IPS-20b (cell line): ENCODE results near the gene CXCL6.
A peak's percentile ranks its signal among the peaks of the same experiment; 100 is the strongest.

ENCODE experiments used
- H3K27ac ChIP-seq: one replicate; pipeline ENCODE4 v1.5.1; 2013; ENCODE audit warnings: low read length
- H3K27me3 ChIP-seq: 2 replicates; pipeline ENCODE4 v1.6.1; 2013; ENCODE audit warnings: mild to moderate bottlenecking, low read length, inconsistent platforms; ENCODE audit not compliant: insufficient read depth
- H3K36me3 ChIP-seq: 2 replicates; pipeline ENCODE4 v1.6.1; 2013; ENCODE audit warnings: low read depth, mild to moderate bottlenecking, inconsistent platforms, low read length, moderate library complexity; ENCODE audit not compliant: insufficient read depth
- H3K4me1 ChIP-seq: 2 replicates; pipeline ENCODE4 v1.6.1; 2013; ENCODE audit warnings: mild to moderate bottlenecking, control low read depth, inconsistent platforms, low read length, moderate library complexity; ENCODE audit not compliant: insufficient read depth
- H3K4me3 ChIP-seq: 2 replicates; pipeline ENCODE4 v1.5.1; 2013; ENCODE audit warnings: mild to moderate bottlenecking, low read length, inconsistent platforms
- H3K9ac ChIP-seq: 2 replicates; pipeline ENCODE4 v1.6.1; 2013; ENCODE audit warnings: low read depth, mild to moderate bottlenecking, inconsistent platforms, low read length, moderate library complexity
- H3K9me3 ChIP-seq: 2 replicates; pipeline ENCODE4 v1.6.1; 2013; ENCODE audit warnings: mild to moderate bottlenecking, low read depth, low read length, inconsistent platforms; ENCODE audit not compliant: insufficient read depth

The CXCL6 gene

GRCh38 chr4:73870260-73870659 lies 33.8 kb downstream of the CXCL6 start:
- H3K4me3 ChIP-seq = peak overlapping the region; percentile 82
- no peak overlapping the region for H3K27ac ChIP-seq
- H3K4me1 ChIP-seq = peaks cover 6% of the 10 kb centered on the region; the same call in 1 of the 2 replicates
- no peaks in the 10 kb centered on the region for H3K36me3 ChIP-seq
- no peaks in the 10 kb centered on the region for H3K9me3 ChIP-seq
- no peak overlapping the region for H3K9ac ChIP-seq
- H3K27me3 ChIP-seq = peaks cover 33% of the 10 kb centered on the region

DNA sequence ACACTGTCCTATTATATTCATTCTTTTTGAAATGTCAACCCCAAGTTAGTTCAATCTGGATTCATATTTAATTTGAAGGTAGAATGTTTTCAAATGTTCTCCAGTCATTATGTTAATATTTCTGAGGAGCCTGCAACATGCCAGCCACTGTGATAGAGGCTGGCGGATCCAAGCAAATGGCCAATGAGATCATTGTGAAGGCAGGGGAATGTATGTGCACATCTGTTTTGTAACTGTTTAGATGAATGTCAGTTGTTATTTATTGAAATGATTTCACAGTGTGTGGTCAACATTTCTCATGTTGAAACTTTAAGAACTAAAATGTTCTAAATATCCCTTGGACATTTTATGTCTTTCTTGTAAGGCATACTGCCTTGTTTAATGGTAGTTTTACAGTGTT lies 34.3 kb downstream of the CXCL6 start:
- Histone ChIP-seq H3K36me3 (no peaks in the 10 kb centered on the region), H3K9ac (no peak overlapping the region), H3K27me3 (peaks cover 33% of the 10 kb centered on the region), H3K9me3 (no peaks in the 10 kb centered on the region), H3K4me1 (peaks cover 6% of the 10 kb centered on the region; the same call in 1 of the 2 replicates), H3K4me3 (no peak overlapping the region), H3K27ac (no peak overlapping the region)

DNA sequence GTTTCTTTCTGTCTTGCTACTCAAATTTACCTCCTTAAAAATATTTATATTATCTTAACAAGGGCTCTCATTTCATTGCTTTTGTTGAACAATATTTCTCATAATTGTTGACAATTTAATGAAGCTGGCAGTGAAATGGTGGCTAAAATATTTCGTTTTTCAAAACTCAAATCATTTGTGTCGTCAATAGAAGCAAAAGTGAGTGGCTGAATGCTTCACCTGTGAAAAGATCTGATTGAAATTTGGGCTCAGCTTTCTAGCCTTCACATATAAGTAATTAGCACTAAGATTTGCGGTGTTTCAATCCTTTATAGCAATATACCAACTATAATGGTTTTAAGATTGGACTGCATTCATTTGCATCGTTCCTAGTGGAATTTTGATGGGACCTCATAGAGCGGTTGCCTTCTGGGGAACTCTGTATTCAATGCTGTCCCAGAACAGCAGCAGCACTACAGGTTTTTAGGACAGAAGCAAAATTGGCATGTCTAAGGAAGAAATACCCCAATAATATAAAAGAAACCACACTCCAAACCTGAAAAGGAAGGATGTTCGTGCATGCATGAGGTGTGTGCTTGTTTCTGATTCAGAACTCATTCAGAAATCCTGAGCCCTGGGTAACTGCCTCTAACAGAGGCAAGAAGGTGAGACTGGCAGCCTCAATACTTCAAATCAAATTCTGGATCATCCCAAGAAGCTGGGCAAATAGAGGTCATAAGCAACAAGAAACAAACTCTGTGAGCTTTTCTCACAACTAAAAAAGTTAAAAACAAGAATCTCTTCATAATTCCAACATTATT lies 35.2 kb downstream of the CXCL6 start:
- Histone ChIP-seq H3K4me1 (peaks cover 6% of the 10 kb centered on the region; the same call in 1 of the 2 replicates), H3K27me3 (peaks cover 33% of the 10 kb centered on the region), H3K4me3 (no peak overlapping the region), H3K36me3 (no peaks in the 10 kb centered on the region), H3K9me3 (no peaks in the 10 kb centered on the region), H3K9ac (no peak overlapping the region), H3K27ac (no peak overlapping the region)

DNA sequence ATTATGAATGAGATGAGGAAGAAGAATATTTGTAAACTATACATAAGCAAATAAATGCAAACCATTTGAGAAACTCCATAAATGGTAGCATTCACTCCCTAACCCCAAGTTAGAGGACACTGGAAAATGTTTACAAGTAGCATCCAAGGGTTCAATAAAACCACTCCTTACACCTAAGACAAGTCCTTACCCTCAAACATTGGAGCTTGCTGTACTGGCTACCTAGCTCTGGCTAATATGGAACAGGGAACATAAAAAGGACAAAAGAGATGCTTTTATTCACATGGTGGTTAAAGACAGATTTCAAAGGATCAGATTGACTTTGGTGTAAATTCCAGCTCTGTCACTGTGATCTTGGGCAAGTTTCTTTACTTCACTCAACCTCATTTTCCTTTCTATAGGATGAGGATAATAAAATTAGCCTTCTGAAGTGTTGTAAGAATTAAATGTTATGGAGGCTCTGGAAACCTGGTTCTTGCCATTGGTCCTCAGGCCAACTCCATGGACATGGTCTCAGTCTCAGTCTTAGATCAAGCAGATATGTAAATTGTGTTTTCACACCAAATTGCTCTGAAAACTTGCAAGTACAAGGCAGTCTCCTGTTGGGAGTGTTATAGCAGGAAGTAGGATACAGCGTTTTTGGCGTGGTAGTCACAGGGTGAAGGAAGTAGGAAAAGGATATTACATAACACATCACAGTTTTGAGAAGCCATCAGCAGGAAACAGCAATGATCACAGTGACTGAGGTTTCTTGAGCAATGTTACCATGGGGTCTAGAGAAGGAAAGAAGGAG lies 36.0 kb downstream of the CXCL6 start:
- Histone ChIP-seq H3K27me3 (peaks cover 33% of the 10 kb centered on the region), H3K9me3 (no peaks in the 10 kb centered on the region), H3K27ac (no peak overlapping the region), H3K4me1 (peaks cover 6% of the 10 kb centered on the region; the same call in 1 of the 2 replicates), H3K4me3 (no peak overlapping the region), H3K36me3 (no peaks in the 10 kb centered on the region), H3K9ac (no peak overlapping the region)

- H3K36me3 ChIP-seq = no peaks in the 10 kb centered on the region
- H3K9ac ChIP-seq = no peak overlapping the region
- H3K4me3 ChIP-seq = no peak overlapping the region
- H3K9me3 ChIP-seq = no peaks in the 10 kb centered on the region
- H3K27me3 ChIP-seq = peaks cover 16% of the 10 kb centered on the region
- peaks cover 6% of the 10 kb centered on the region; the same call in 1 of the 2 replicates for H3K4me1 ChIP-seq
- no peak overlapping the region for H3K27ac ChIP-seq
Observed at GRCh38 chr4:73874386-73874785, 37.9 kb downstream of the CXCL6 start.

- H3K4me1 ChIP-seq = no peaks in the 10 kb centered on the region
- no peak overlapping the region for H3K9ac ChIP-seq
- no peaks in the 10 kb centered on the region for H3K36me3 ChIP-seq
- H3K27me3 ChIP-seq = peaks cover 6% of the 10 kb centered on the region
- H3K4me3 ChIP-seq = no peak overlapping the region
- no peaks in the 10 kb centered on the region for H3K9me3 ChIP-seq
- no peak overlapping the region for H3K27ac ChIP-seq
Observed at GRCh38 chr4:73875401-73875800, 38.9 kb downstream of the CXCL6 start.

DNA sequence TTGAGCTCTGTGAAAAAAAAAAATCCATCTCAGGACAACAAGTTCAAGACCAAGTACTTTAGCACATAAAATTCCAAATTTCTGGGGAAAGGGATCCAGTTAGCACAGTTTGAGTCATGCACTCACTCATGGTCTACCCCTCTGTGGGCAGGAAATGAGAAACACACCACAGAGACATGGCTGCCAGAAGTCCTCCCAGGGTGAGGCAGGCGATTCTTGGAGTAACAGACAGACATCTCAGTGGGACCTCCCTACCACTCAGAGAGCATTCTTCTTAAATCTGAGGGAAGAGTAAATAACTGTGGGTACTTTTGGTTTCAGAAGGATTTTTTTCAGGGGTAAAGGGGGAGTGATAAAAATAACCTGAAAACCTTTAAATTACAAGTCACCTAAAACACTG lies 46.8 kb downstream of the CXCL6 start:
- Histone ChIP-seq H3K9me3 (no peaks in the 10 kb centered on the region), H3K36me3 (no peaks in the 10 kb centered on the region), H3K27ac (no peak overlapping the region), H3K4me1 (no peaks in the 10 kb centered on the region), H3K27me3 (no peaks in the 10 kb centered on the region), H3K9ac (no peak overlapping the region), H3K4me3 (no peak overlapping the region)

DNA sequence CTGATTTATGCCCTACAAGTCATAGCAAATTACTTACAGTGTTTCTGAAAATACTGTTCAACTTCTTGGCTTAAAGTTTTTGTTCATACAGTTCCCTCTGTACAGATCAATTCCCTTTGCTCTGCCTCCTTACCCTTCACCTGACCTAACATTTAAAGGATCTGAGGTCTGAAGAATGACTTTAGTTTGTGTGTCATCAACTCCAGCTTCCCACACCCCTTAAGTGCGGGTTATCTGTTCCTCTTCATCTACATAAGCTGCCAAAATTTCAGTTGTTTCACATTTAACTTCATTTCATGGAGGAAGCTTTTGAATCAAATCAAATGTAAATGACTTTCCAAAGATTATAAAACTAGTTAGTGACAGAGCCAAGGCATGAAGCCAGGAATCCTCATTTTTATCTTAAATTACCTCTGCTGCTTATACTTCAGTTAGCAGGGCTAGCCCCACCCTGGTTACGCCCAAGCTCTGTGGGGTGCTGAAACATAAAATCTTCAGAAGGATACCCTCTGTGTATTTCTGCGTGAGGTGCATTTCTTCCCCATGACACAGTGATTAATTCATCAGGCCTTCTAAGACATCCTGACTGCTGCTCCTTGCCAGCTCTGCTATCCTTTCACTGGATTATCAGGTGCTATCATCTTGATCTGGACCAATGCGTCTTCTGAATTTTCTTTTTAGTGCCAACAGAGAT lies 49.2 kb downstream of the CXCL6 start:
- Histone ChIP-seq H3K9ac (no peak overlapping the region), H3K4me1 (no peaks in the 10 kb centered on the region), H3K27me3 (no peaks in the 10 kb centered on the region), H3K36me3 (no peaks in the 10 kb centered on the region), H3K9me3 (no peaks in the 10 kb centered on the region), H3K27ac (no peak overlapping the region), H3K4me3 (no peak overlapping the region)
